Glutamatergic neuron (in vitro differentiated cells): ENCODE measurements around the gene LRP10. TPM values are rescaled to one million over a fixed set of nuclear protein-coding genes. Genes with fewer than 3 reads are reported as not detected.

ENCODE experiments used
- DNase-seq: peaks from one replicate; pipeline ENCODE4 v3.0.0; 2022
- H3K27ac Mint-ChIP-seq: one replicate; pipeline ENCODE4 v1.8.0; 2020; ENCODE audit warnings: mild to moderate bottlenecking, mixed read lengths, inconsistent platforms; ENCODE audit not compliant: unreplicated experiment
- H3K27me3 Mint-ChIP-seq: one replicate; pipeline ENCODE4 v1.8.0; 2020; ENCODE audit warnings: mild to moderate bottlenecking, moderate library complexity, mixed read lengths, inconsistent platforms; ENCODE audit not compliant: unreplicated experiment
- H3K36me3 Mint-ChIP-seq: one replicate; pipeline ENCODE4 v1.8.0; 2020; ENCODE audit warnings: mild to moderate bottlenecking, mixed read lengths, inconsistent platforms; ENCODE audit not compliant: unreplicated experiment
- H3K4me1 Mint-ChIP-seq: one replicate; pipeline ENCODE4 v1.8.0; 2020; ENCODE audit warnings: mild to moderate bottlenecking, low read depth, mixed read lengths, inconsistent platforms; ENCODE audit not compliant: unreplicated experiment
- H3K4me3 Mint-ChIP-seq: one replicate; pipeline ENCODE4 v1.8.0; 2020; ENCODE audit warnings: mild to moderate bottlenecking, mixed read lengths, inconsistent platforms; ENCODE audit not compliant: unreplicated experiment
- H3K9me3 Mint-ChIP-seq: one replicate; pipeline ENCODE4 v1.8.0; 2020; ENCODE audit warnings: mild to moderate bottlenecking, moderate library complexity, mixed read lengths, inconsistent platforms; ENCODE audit not compliant: unreplicated experiment
- CTCF ChIP-seq: fragments of 200-600 bp; sonication (generic); IDR thresholded peaks from one replicate; pipeline ENCODE4 v1.5.0; 2021; ENCODE audit not compliant: partially characterized antibody, unreplicated experiment
- total RNA-seq: library from RNA; stranded (reverse); fragmentation: NEBNext Ultra II Directional; extraction: Animal tissue kit (Norgen Biotek cat#: 25700); gene quantifications from one replicate; pipeline ENCODE4 v1.2.1, GENCODE V29; 2021; ENCODE audit not compliant: unreplicated experiment

The LRP10 gene
- total RNA-seq, 1 donor from 2014 or later = 15.1 TPM

- H3K36me3 Mint-ChIP-seq = no peaks in the 10 kb centered on the region
- H3K27ac Mint-ChIP-seq = peak overlapping the region; percentile 99
- peaks cover 18% of the 10 kb centered on the region for H3K9me3 Mint-ChIP-seq
- peak overlapping the region; percentile 53 for H3K4me3 Mint-ChIP-seq
- DNase-seq = peak; percentile 64
- H3K27me3 Mint-ChIP-seq = peaks cover 6% of the 10 kb centered on the region
- TF ChIP-seq CTCF = no peak
- peaks cover 37% of the 10 kb centered on the region for H3K4me1 Mint-ChIP-seq
These were observed 20.9 kb downstream of the LRP10 start for GRCh38 chr14:22892488-22892887.

GRCh38 chr14:22893706-22894105 is 22.2 kb downstream of the LRP10 start:
- DNase-seq = no peak
- peaks cover 34% of the 10 kb centered on the region for H3K4me1 Mint-ChIP-seq
- TF ChIP-seq CTCF = no peak
- peak overlapping the region; percentile 99 for H3K27ac Mint-ChIP-seq
- H3K9me3 Mint-ChIP-seq = peaks cover 11% of the 10 kb centered on the region
- H3K4me3 Mint-ChIP-seq = peak overlapping the region; percentile 53
- H3K36me3 Mint-ChIP-seq = no peaks in the 10 kb centered on the region
- H3K27me3 Mint-ChIP-seq = no peaks in the 10 kb centered on the region

GRCh38 chr14:22895402-22895801 is 23.9 kb downstream of the LRP10 start:
- Mint-ChIP-seq H3K9me3 (peaks cover 6% of the 10 kb centered on the region), H3K4me3 (no peak overlapping the region), H3K27ac (no peak overlapping the region), H3K27me3 (peaks cover 1% of the 10 kb centered on the region), H3K36me3 (no peaks in the 10 kb centered on the region), H3K4me1 (peaks cover 28% of the 10 kb centered on the region)
- no peak for TF ChIP-seq CTCF
- no peak for DNase-seq

GRCh38 chr14:22896356-22896755 is 24.8 kb downstream of the LRP10 start:
- TF ChIP-seq CTCF = no peak
- Mint-ChIP-seq H3K4me1 (peaks cover 27% of the 10 kb centered on the region), H3K27me3 (peaks cover 1% of the 10 kb centered on the region), H3K36me3 (no peaks in the 10 kb centered on the region), H3K27ac (no peak overlapping the region), H3K9me3 (peaks cover 6% of the 10 kb centered on the region), H3K4me3 (no peak overlapping the region)
- no peak for DNase-seq

GRCh38 chr14:22896760-22897159 is 25.2 kb downstream of the LRP10 start:
- H3K27ac Mint-ChIP-seq = no peak overlapping the region
- peaks cover 1% of the 10 kb centered on the region for H3K27me3 Mint-ChIP-seq
- H3K9me3 Mint-ChIP-seq = peaks cover 6% of the 10 kb centered on the region

More at GRCh38 chr14:22896760-22897159, 25.2 kb downstream of the LRP10 start:
- no peak for DNase-seq
- TF ChIP-seq CTCF = no peak
- Mint-ChIP-seq H3K36me3 (no peaks in the 10 kb centered on the region), H3K4me1 (peaks cover 27% of the 10 kb centered on the region), H3K4me3 (peak overlapping the region; percentile 5)
